Stimulated activated CD4-positive, alpha-beta T cell treated with anti-CD3 and anti-CD28 coated beads, Interleukin-12 subunit alpha, Interleukin-12 subunit beta, amount 100 ng/mL, for 48 hours (primary cell): ENCODE data around the gene AKR1C2.
"Not testable (repeated sequence)": the region's sequence is repeated elsewhere in the genome, so short reads cannot be mapped to it uniquely, and the experiment has no call there.

Experiments used
- DNase-seq, 3 donors: peaks; one replicate each; pipeline ENCODE4 v3.0.0-alpha.2; 2020; ENCODE audit warnings: low read depth in 2 of 3, low spot score in 1 of 3

AKR1C2 gene

DNA sequence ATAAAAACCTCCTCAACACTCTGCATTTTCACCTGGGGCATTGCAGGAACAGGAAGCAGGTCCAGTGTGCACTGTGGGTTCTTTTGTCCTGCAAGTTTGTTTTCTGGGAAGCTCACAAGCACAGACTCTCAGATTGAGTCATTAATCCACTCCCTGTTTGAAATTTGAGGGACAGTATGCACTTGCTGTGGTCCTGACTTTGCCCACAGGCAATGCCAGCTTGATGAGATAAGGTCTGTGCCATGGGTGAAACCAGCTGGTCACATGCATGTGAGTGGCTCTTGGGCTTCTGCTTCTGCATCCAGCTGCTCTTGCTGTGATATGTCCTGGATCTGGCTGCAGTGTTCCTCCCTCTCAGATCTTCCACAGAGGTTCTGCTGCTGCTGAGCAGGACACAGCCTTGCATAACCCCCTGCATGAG lies 21.8 kb upstream of the AKR1C2 start:
- DNase-seq: not testable (repeated sequence)

DNA sequence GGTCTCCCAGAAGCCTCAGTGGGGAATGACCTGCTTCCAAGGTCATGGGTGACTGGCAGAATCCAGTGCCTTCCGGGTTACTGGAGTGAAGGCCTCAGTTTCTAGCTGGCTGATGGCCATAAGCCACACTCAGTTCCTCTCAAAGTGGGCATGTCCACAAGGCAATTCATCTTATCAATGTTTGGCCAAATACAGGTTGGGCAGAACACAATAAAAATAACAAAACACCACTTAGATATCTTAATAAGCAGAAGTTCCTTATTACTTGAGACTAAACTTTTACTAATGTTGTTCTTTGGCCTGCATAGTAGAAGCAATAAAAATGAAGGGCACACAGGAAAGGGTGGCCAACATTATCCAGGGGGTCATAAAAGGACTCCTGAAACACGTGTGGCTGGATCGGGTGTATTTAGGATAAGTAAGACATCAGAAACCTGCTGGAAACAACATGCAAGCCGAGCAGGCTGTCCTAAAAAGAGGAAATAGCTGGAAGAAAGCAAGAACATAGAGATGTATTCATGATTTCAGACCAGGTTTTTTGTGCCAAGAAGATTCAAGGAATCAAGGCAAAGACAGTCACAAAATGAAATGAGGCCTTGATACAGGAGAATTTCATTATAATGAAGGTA lies 19.6 kb upstream of the AKR1C2 start:
- no peak for DNase-seq

DNA sequence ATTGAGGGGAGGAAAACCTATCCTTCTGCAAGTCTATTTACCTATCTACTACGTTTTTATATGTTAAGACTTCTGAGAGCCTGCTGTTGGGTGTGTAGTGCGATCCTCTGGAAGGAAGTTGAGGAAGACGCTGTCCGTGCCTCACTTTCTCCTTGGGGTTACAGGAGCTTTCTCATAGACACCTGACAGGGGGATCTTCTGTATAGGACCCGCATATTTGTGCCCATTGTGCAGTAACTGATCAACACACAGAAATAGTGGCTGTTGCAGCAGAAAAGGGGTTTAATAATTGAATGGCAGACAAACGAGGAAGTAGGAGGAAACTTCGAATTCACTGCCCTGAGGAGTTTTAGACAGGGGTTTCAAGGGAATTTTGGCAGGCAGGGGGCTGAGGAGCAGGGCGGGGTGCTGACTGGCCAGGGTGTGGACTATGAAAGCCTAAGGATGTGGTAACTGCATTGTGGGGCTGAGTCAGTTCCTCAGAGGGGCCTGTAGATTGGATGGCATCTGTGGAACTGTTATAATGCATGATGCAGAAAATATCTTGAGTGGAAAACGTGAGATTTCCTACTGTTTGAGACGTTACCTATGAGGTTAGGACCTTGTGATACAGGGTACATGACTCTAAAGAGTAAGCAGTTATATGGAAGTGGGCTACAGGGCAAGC lies 18.1 kb upstream of the AKR1C2 start:
- not testable (repeated sequence) for DNase-seq

GRCh38 chr10:5019770-5020612 lies 16.3 kb upstream of the AKR1C2 start:
- not testable (repeated sequence) for DNase-seq

DNA sequence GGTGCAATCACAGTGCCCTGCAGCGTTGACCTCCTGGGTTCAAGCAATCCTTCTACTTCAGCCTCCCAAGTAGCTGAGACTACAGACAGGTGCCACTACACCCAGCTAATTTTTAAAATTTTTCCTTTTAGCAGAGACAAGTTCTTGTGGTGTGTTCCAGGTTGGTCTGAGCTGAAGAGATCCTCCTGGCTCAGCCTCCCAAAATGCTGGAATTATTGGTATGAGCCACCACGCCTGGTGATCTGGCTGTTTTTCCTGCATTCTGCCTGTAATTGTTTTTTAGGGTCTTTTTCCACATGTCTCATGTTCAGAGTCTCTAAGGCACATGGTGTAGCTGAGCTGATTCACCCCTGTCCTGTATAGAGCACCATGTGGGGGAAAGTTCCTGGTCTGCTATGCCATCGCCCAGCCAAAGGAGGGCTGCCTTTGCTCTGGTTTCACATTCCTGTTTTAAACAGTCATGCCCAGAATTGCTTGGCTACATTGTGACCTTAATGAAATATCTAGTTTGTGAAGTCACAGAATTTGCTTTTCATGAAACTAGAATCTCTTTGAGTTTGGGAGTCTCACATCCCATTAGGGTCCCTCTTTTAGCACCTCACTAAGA lies 15.1 kb upstream of the AKR1C2 start:
- DNase-seq: not testable (repeated sequence)

DNA sequence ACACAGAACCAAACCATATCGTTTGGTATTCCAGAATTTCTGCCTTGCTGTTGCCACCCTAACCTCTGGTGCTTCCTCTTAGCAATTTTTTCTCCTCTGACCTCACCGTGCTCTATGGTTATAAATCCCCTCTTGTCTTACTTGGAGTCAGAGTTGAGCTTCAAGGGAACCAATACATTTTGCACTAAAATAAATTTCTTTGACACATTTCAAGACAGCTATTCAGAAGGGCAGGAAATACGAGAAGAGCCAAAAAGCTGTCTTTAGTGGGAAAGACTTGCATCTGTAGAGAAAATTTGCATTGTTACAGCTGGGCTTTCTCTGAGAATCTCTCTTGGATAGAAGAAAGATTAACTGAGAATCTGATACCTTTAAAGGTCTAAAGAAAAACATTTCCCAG lies 14.5 kb upstream of the AKR1C2 start:
- DNase-seq: no peak

DNA sequence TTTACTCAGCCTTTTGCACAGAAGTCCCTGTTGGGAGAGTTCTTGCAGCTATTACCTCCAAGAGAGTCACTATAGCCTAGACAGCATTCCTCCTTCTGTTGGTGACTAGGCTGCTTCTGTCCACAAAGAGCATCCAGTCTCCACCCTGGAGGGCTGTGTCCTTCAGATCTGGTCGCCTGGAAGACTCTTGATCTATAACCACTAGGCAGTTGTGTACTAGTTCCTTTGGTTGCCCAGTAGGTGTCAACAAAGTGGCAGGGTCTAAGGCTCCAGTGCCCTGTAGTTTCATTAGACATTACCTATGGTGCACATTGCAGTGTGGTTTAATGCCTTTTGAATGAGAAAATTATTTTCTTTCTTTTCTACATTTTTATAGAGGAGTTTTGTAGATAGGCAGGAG lies 11.3 kb upstream of the AKR1C2 start:
- DNase-seq: no peak

DNA sequence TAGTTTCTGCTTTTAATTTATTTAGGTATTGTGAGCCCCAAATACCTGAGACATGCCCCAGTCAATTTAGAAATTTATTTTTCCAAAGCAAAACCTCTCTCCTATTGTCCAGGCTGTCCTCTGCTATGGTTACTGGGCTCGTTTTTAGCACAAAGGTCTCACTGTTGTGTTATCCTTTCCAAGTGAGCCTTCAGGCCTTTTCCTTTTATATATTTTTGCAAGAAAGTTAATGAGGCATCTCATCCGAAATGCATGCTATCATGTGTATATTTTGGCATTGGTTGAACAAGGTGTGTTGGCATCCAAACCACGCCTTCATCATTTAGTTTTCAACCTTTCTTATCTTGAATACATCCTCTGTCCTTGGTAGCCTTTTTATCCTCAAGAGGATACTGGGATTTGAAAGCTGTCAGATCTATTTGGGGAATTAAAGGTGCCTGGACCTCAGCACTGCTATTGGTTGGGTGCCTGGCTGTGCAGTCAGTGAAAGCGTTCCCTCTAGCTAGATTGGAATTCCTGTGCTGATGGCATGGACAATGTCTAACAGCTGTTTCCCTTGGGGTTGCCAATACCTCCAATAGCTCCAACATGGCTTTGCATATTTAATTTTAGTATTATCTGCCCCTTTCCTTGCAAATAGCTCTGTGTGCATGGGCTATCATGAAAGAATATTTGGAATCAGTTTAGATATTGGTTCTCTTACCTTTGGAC lies 10.7 kb upstream of the AKR1C2 start:
- not testable (repeated sequence) for DNase-seq

DNA sequence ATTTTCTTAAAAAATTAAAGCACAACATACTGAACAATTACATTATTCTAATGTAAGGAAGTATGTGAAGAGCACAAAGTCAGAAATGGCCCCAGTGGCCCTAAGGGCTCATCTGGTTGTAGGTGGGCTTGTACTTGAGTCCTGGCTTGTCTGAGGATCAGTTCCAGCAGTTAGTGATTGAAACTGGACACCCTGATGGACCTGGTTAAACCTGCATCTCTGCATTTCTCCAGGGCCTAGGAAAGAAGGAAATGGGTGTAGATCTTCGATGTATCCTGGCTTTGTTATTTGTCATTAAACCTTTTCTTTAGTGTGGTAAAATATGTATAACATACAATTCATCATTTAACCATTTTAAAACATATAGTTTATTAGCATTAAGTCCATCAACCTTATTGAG lies 9.7 kb upstream of the AKR1C2 start:
- DNase-seq: no peak

DNA sequence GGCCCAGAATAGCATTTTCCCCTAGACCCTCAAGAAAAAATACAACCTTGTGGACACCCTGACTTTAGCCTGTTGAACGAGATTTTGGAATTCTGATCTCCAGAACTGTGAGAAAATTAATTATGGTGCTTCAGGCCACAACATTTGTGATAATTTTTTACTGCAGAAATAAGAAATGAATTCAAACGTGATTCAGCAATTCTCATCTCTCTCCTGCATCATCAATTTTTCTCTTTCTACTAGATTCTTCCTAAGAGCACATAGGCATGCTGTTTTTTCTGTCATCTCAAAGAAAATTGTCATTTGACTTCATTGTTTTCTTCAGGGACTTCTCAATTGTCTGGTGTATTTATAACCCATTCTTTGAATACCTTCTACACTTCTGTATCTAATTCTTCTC lies 8.9 kb upstream of the AKR1C2 start:
- DNase-seq: no peak

GRCh38 chr10:5011392-5011791 lies 7.7 kb upstream of the AKR1C2 start:
- DNase-seq: not testable (repeated sequence)

- DNase-seq: not testable (repeated sequence)
Observed at GRCh38 chr10:5010043-5010442, 6.4 kb upstream of the AKR1C2 start.

- DNase-seq: not testable (repeated sequence)
Observed at GRCh38 chr10:5008857-5009548, 5.3 kb upstream of the AKR1C2 start.

DNA sequence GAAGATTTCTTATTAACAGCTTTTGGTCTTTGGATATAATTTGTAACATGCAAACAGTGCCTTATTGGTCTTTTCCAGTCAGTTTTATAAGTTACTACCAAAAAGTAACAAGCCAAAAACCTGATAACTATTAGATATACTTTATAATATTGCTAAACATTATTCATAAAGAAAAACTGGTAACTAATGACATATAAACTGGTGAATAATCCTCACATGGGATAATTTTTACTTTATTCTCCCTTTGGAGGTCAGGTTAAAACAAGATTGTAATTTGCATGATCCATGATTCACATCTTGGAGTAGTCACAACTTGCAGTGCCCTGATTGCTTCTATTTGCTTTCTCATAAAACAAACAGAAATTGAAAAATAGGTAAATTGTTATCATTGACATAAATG lies 844 bp upstream of the AKR1C2 start:
- DNase-seq: not testable (repeated sequence)

DNA sequence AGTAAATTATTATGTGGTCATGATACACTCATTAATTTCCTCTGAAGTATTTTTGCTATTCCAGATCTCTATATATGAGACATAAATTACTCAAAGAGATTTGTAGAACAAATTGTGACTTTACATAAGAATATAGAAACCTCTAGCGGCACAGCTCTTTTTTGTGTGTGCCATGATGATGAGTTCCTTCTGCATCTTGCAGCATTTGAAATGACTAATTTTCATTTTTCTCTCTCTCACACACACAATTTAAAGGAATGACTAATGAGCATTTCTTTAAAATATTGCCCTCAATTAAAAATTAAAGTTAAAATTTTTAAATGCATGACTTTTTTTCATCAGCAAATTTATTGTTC lies 351 bp upstream of the AKR1C2 start:
- DNase-seq: not testable (repeated sequence)

DNA sequence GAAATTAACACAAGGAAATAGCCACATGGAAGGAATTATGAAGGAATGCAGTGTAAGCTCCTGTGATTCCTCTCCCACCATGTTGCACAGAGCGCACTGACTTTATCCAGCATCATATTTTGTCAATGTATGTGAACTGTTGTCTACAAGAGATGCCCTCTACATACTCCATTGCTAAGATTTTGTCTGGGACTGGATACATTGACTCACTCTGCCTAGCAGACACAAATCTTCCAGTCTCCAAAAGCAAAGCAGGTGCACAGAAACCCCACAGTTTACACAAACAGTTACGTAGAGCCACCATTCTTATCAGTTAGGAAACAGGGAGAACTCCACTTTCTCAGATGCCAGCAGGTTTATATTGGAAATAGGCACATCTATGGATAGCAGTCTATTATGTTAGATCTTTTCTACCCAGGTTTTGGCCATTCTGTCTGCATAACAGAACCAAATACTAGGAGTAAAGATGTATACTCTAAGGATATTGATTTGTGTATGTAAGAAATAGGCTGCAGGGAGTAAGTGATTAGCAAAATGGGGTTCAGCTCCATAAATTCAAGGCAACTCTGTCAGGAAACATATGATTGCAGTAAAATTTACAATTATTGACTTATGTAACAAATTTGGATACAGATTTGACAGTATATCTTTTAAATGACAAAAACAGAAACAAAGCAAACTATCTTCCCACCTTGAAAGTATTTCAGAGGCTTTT lies 1.5 kb downstream of the AKR1C2 start:
- DNase-seq: no peak

DNA sequence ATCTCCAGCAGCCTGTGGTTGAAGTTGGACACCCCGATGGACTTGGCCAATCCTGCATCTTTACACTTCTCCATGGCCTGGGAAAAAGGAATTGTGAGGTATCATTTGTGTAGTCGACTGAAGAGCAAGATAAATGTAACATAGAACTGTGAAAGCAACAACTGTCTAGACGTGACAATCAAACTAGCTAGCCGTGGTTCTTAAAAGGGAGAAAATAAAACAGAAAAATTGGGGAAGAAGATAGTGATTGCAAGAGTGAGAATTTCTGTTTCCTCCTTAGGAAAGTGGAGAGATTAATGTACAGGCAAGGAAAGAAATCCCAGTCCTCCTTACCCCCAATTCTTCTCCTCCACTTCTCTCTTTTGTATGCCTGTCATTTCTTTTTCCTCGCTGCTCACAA lies 5.0 kb downstream of the AKR1C2 start:
- no peak for DNase-seq

DNA sequence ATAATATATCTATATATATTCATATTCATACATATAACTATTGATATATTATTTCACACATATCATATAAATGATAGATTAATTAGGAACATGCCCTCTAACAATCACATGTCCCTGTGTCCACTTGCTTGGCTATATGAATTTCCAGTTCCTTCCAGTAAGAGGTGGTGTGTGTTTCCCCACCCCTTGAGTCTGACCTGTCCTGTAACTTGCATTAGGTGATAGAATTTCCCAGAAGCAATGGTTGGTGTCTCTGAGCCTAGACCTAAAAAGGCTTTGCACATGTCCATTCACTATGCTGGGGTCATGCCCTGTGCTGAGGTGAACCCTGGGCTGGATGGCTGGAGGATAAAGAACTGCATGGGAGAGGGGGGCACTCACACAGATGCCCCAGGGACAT lies 9.4 kb downstream of the AKR1C2 start:
- DNase-seq: not testable (repeated sequence)

DNA sequence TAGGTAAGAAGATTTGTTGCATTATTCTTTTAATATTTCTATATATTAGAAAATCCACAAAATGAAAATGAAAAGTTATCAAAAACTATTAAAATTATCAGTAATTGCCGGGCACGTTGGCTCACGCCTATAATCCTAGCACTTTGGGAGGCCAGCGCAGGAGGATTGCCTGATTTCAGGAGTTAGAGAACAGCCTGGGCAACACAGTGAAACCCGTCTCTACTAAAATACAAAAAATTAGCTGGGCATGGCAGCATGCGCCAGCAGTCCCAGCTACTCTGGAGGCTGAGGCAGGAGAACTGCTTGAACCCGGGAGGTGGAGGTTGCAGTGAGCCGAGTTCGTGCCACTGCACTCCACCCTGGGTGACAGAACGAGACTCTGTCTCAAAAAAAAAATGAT lies 11.1 kb downstream of the AKR1C2 start:
- DNase-seq: not testable (repeated sequence)

GRCh38 chr10:4991463-4991862 lies 12.2 kb downstream of the AKR1C2 start:
- not testable (repeated sequence) for DNase-seq
